MCF 10A (cell line): ENCODE results near the gene LHX4. TPM values are rescaled to one million over a fixed set of nuclear protein-coding genes. Genes with fewer than 3 reads are reported as not detected.

ENCODE experiments used
- BruUV-seq: library from RNA; stranded (reverse); fragments of 400-500 nt; replicated peaks from 2 replicates; lab custom pipeline; 2021; lab: Mats Ljungman, UMichigan
- CTCF ChIA-PET: fragments of 300-600 bp; sonication (Branson Sonifier 250); formaldehyde crosslinking; extraction: SDS; loops from one replicate; lab custom pipeline; 2021; ENCODE audit warnings: antibody characterized with exemption, inconsistent platforms; lab: Yijun Ruan, JAX
- POLR2A ChIA-PET: fragments of 300-600, 350-650 bp; sonication (Branson Sonifier 250); formaldehyde crosslinking; extraction: SDS; loops from one replicate; lab custom pipeline; 2020; ENCODE audit warnings: antibody characterized with exemption, inconsistent platforms; lab: Yijun Ruan, JAX
- DNase-seq: peaks from one replicate; pipeline ENCODE4 v3.0.0-alpha.2; 2018; ENCODE audit not compliant: unreplicated experiment
- H3K27ac Mint-ChIP-seq: one replicate; pipeline ENCODE4 v1.8.0; 2022; ENCODE audit warnings: mild to moderate bottlenecking, low read depth, mixed read lengths; ENCODE audit not compliant: unreplicated experiment
- H3K27me3 Mint-ChIP-seq: one replicate; pipeline ENCODE4 v1.8.0; 2022; ENCODE audit warnings: mixed read lengths; ENCODE audit not compliant: insufficient read depth, unreplicated experiment
- H3K36me3 Mint-ChIP-seq: one replicate; pipeline ENCODE4 v1.8.0; 2022; ENCODE audit warnings: mild to moderate bottlenecking, moderate library complexity, mixed read lengths; ENCODE audit not compliant: insufficient read depth, unreplicated experiment
- H3K4me1 Mint-ChIP-seq: one replicate; pipeline ENCODE4 v1.8.0; 2022; ENCODE audit warnings: mixed read lengths; ENCODE audit not compliant: insufficient read depth, unreplicated experiment
- H3K4me3 Mint-ChIP-seq: one replicate; pipeline ENCODE4 v1.8.0; 2022; ENCODE audit warnings: mild to moderate bottlenecking, moderate library complexity, mixed read lengths; ENCODE audit not compliant: unreplicated experiment
- H3K9me3 Mint-ChIP-seq: one replicate; pipeline ENCODE4 v1.8.0; 2022; ENCODE audit warnings: mixed read lengths; ENCODE audit not compliant: unreplicated experiment
- intact Hi-C: fragments of 100-400 bp; cut with micrococcal nuclease; formaldehyde crosslinking; loops from 2 replicates; pipeline ENCODE4 v1.14.1; 2022
- total RNA-seq: library from RNA; stranded (reverse); gene quantifications from 2 replicates; pipeline ENCODE4 v1.2.3, GENCODE V29; 2022
- TF ChIP-seq, protein P1 (sequence below): fragments of 200-600 bp; IDR thresholded peaks from one replicate; pipeline ENCODE4 v1.8.0; 2022; ENCODE audit warnings: antibody characterized with exemption, mild to moderate bottlenecking; ENCODE audit not compliant: unreplicated experiment

The LHX4 gene
- total RNA-seq, 1 experiment from 2014 or later: not detected

DNA sequence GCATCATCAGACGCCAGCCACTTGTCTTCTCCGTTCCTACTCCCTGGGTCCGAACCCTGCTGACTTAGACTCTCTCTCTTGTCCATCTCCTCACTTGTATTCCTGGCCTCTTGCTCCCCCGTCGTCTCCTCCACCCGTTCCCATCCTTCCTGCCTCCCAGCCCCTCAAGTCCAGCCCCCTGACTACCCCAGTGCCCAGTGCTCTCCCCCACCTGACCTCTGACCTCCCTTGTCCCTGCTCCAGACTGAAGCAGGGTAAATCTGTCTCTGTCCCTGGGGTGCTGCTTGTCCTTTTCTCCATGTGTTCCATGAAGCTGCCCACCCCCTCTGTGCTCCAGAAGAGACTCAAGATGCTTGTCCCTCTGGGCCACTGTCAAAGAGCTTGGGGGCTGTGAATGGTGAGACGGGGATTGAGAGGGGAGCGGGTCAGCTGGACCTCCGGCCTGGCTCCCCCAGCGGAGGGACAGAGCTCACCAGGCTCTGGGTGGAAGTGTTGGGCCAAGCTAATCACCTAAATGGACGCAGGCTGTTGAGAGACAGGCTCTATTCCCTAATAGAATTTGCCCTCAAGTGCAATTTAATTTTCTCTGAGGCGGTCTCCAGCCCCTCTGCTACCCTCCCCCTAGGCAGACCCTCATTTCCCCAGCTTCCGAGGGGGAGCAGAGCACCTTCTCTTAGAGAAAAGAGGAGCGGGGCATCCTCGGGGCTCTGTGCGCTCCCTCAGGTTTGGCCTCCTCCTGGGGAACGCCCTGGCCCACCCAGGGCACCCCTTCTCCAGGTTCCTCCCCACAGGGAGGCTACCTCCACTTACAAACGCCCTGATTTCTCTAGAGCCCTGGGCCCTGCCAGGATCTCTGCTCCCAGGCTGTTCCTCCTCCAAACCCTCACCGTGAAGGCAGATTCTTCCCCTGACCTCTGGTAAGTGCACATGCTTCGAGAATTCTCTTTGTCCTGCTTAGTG, 11.0 kb upstream of the LHX4 start:
- Mint-ChIP-seq H3K9me3 (no peaks in the 10 kb centered on the region), H3K4me1 (no peaks in the 10 kb centered on the region), H3K4me3 (no peak overlapping the region), H3K27ac (no peak overlapping the region), H3K27me3 (peaks cover 20% of the 10 kb centered on the region), H3K36me3 (no peaks in the 10 kb centered on the region)
- no TSS peak for BruUV-seq
- TF ChIP-seq, protein P1, sequence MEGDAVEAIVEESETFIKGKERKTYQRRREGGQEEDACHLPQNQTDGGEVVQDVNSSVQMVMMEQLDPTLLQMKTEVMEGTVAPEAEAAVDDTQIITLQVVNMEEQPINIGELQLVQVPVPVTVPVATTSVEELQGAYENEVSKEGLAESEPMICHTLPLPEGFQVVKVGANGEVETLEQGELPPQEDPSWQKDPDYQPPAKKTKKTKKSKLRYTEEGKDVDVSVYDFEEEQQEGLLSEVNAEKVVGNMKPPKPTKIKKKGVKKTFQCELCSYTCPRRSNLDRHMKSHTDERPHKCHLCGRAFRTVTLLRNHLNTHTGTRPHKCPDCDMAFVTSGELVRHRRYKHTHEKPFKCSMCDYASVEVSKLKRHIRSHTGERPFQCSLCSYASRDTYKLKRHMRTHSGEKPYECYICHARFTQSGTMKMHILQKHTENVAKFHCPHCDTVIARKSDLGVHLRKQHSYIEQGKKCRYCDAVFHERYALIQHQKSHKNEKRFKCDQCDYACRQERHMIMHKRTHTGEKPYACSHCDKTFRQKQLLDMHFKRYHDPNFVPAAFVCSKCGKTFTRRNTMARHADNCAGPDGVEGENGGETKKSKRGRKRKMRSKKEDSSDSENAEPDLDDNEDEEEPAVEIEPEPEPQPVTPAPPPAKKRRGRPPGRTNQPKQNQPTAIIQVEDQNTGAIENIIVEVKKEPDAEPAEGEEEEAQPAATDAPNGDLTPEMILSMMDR: no peak
- ChIA-PET CTCF (interaction anchor here (0.7 to 0.8 kb wide), 2 partner anchors 12 to 30 kb away, joined by 3 read pairs; no protein-coding TSS in a partner anchor), POLR2A (no interaction called here)
- DNase-seq: no peak
- intact Hi-C loops: no loop called here

GRCh38 chr1:180219776-180220175, 10.3 kb upstream of the LHX4 start:
- BruUV-seq: no TSS peak
- Mint-ChIP-seq H3K9me3 (no peaks in the 10 kb centered on the region), H3K4me3 (no peak overlapping the region), H3K27me3 (peaks cover 27% of the 10 kb centered on the region), H3K27ac (no peak overlapping the region), H3K36me3 (no peaks in the 10 kb centered on the region), H3K4me1 (no peaks in the 10 kb centered on the region)
- TF ChIP-seq, protein P1: no peak
- ChIA-PET CTCF (interaction anchor here (0.8 kb wide), 1 partner anchor 11 kb away, joined by 3 read pairs; no protein-coding TSS in a partner anchor), POLR2A (no interaction called here)
- intact Hi-C loops: no loop called here
- no peak for DNase-seq

DNA sequence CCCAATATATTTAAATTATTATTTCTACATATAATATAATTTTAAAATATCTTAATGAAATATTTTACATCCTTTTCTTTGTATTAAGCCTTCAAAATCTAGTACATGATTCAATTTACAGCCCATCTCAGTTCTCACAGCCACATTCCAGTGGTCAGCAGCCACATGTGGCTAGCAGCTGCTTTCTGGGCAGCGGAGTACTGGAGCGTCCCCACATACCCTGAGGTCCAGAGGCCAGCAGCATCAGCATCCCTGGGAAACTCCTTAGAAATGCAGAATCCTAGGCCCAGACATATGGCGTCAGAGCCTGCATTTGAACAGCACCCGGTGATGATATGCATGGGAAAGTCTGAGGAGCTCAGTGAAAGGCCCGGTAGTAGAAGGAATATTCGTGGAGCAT, 8.6 kb upstream of the LHX4 start:
- ChIA-PET POLR2A (interaction anchor here (2.0 kb wide), 1 partner anchor 12 kb away, joined by 4 read pairs; no protein-coding TSS in a partner anchor), CTCF (interaction anchor here (0.7 to 0.8 kb wide), 2 partner anchors 41 to 132 kb away, joined by 3 read pairs; no protein-coding TSS in a partner anchor)
- Mint-ChIP-seq H3K4me1 (no peaks in the 10 kb centered on the region), H3K27ac (no peak overlapping the region), H3K27me3 (peaks cover 41% of the 10 kb centered on the region), H3K36me3 (no peaks in the 10 kb centered on the region), H3K4me3 (no peak overlapping the region), H3K9me3 (no peaks in the 10 kb centered on the region)
- TF ChIP-seq, protein P1: no peak
- no peak for DNase-seq
- BruUV-seq: no TSS peak
- intact Hi-C loops: no loop called here

GRCh38 chr1:180224902-180225301, 5.2 kb upstream of the LHX4 start:
- Mint-ChIP-seq H3K4me3 (no peak overlapping the region), H3K9me3 (no peaks in the 10 kb centered on the region), H3K27ac (no peak overlapping the region), H3K36me3 (no peaks in the 10 kb centered on the region), H3K4me1 (no peaks in the 10 kb centered on the region), H3K27me3 (peaks cover 68% of the 10 kb centered on the region)
- ChIA-PET CTCF (interaction anchor here (1.6 to 3.1 kb wide), 2 partner anchors 28 to 37 kb away, joined by 9 to 12 read pairs; no protein-coding TSS in a partner anchor), POLR2A (no interaction called here)
- intact Hi-C loops: no loop called here
- DNase-seq: no peak
- BruUV-seq: no TSS peak
- TF ChIP-seq, protein P1: no peak
